SK-N-SH treated with all-trans-retinoic acid at 6 μM for 48 hours (cell line): ENCODE measurements around the gene PPP2R2C.

ENCODE experiments used
- ARNTL ChIP-seq: fragments of 450-650 bp; formaldehyde crosslinking; IDR thresholded peaks from 2 replicates; pipeline ENCODE4 v1.5.0; 2020; ENCODE audit warnings: low read depth, mild to moderate bottlenecking, moderate library complexity, borderline replicate concordance
- CREB5 ChIP-seq: fragments of 250-450 bp; sonication (Bioruptor Pico); IDR thresholded peaks from 2 replicates; pipeline ENCODE4 v1.5.1; 2020; ENCODE audit warnings: low read depth, mild to moderate bottlenecking, moderate library complexity
- ESRRG ChIP-seq: fragments of 250-450 bp; sonication (Bioruptor Pico); IDR thresholded peaks from 2 replicates; pipeline ENCODE4 v1.6.1; 2021; ENCODE audit warnings: mild to moderate bottlenecking
- PATZ1 ChIP-seq: fragments of 250-450 bp; sonication (Bioruptor Pico); IDR thresholded peaks from 2 replicates; pipeline ENCODE4 v1.8.0; 2020; ENCODE audit warnings: mild to moderate bottlenecking, moderate library complexity, borderline replicate concordance
- POU6F1 ChIP-seq: fragments of 250-450 bp; sonication (Bioruptor Pico); IDR thresholded peaks from 2 replicates; pipeline ENCODE4 v1.8.0; 2021; ENCODE audit warnings: low read depth, mild to moderate bottlenecking, moderate library complexity, borderline replicate concordance
- SNAI2 ChIP-seq: fragments of 250-450 bp; sonication (Bioruptor Pico); IDR thresholded peaks from 2 replicates; pipeline ENCODE4 v1.5.0; 2020; ENCODE audit warnings: mild to moderate bottlenecking, moderate library complexity

GRCh38 chr4:6416518-6417286, 55.7 kb downstream of the PPP2R2C start:
- TF ChIP-seq SNAI2 (CRISPR knock-in tag) = no peak
- TF ChIP-seq POU6F1 = no peak
- TF ChIP-seq ARNTL (CRISPR knock-in tag) = no peak
- TF ChIP-seq ESRRG (CRISPR knock-in tag) = no peak
- TF ChIP-seq PATZ1 = no peak
- no peak for TF ChIP-seq CREB5
